Measurements from ENCODE around the gene PTGR3. TPM values are rescaled to one million over a fixed set of nuclear protein-coding genes. Genes with fewer than 3 reads are reported as not detected.
"Not testable (repeated sequence)": the region's sequence is repeated elsewhere in the genome, so short reads cannot be mapped to it uniquely, and the experiment has no call there.

Gene PTGR3
- total and polyA plus RNA-seq, 4 experiments from 2014 or later, result 21.0 to 56.7 (median 42.6) TPM

DNA sequence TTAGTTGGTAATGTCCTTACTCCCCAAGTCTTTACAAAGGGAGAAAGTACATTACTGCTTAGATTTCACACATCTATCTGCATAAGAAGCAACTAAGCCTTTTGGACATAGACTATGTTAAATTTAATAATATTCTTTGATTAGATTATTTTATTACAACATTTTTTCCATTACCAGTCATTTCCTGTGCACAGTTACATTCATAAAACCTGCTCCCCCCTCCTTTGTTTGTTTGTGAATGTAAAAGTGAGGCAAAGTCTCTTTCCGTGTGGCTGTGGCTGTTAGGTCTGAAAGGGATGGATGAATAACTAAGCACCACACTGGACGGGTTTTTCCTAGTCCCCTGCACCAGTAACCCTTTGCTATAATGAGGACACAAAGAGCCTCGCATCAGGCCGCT, 9.6 kb downstream of the PTGR3 start:
- CTCF ChIA-PET (ENCODE audit: partially characterized antibody), result no interaction called here
- H3K9me3 ChIP-seq (ENCODE audit: control insufficient read depth in 1 of 2, low read length in 2 of 2), result no peaks in the 10 kb centered on the region
- H3K36me3 Mint-ChIP-seq, result peaks cover 8 to 31% of the 10 kb centered on the region in 2 donors
- no peak overlapping the region for H3K4me3 ChIP-seq (ENCODE audit: low read length in 2 of 2)
- DNase-seq, result no peak
- peaks cover 13% of the 10 kb centered on the region for H3K4me1 ChIP-seq (ENCODE audit: insufficient read depth, low read length)
- H3K4me3 Mint-ChIP-seq, result peak overlapping the region in 1 of 8 donors; percentile 52
- no peak overlapping the region for H3K27ac ChIP-seq (ENCODE audit: low read depth, low read length)
- no peaks in the 10 kb centered on the region for H3K36me3 ChIP-seq (ENCODE audit: insufficient read depth, low read length)
- peak overlapping the region in 4 of 7 donors; percentile 5 to 60 (median 34) for H3K27ac Mint-ChIP-seq
- H3K4me1 Mint-ChIP-seq, result peaks cover 15 to 59% (median 32%) of the 10 kb centered on the region in 4 donors
- H3K27me3 Mint-ChIP-seq, result no peaks in the 10 kb centered on the region
- intact Hi-C loops (cut with micrococcal nuclease), result no loop called here
- POLR2A ChIA-PET (ENCODE audit: partially characterized antibody), result interaction anchor here (1.1 kb wide), 1 partner anchor 11 kb away, joined by 3 read pairs; no protein-coding TSS in a partner anchor
- H3K27me3 ChIP-seq (ENCODE audit: insufficient read depth, low read length), result no peaks in the 10 kb centered on the region
- no peaks in the 10 kb centered on the region for H3K9me3 Mint-ChIP-seq

DNA sequence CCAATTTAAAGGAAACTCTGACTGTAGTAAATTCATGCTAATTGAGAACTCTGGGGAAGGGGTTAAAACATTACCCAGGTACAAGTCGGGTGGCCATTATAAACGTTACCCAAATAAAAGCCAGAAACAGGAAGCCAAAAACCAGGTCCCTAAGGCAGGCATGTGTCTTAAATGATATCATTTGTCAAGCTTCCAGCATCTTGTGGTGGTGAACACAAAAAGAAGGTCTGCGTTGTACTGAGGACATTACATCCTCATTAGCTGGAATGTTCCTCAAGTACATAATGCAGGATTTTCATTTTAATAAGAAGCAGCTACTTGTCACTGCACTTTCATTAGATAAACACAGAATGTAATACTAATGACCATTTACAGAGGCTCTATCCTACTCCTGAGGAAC, 10.9 kb downstream of the PTGR3 start:
- Histone ChIP-seq H3K36me3 (ENCODE audit: insufficient read depth, low read length) (no peaks in the 10 kb centered on the region), H3K4me3 (ENCODE audit: low read length in 2 of 2) (no peak overlapping the region), H3K4me1 (ENCODE audit: insufficient read depth, low read length) (peaks cover 8% of the 10 kb centered on the region), H3K9me3 (ENCODE audit: control insufficient read depth in 1 of 2, low read length in 2 of 2) (no peaks in the 10 kb centered on the region), H3K27ac (ENCODE audit: low read depth, low read length) (no peak overlapping the region), H3K27me3 (ENCODE audit: insufficient read depth, low read length) (no peaks in the 10 kb centered on the region)
- Mint-ChIP-seq H3K36me3 (peaks cover 8 to 29% of the 10 kb centered on the region in 2 donors), H3K4me3 (peak overlapping the region in 1 of 8 donors; percentile 13), H3K27ac (peak overlapping the region in 4 of 7 donors; percentile 42 to 79 (median 53)), H3K4me1 (peaks cover 15 to 52% (median 35%) of the 10 kb centered on the region in 4 donors), H3K27me3 (no peaks in the 10 kb centered on the region), H3K9me3 (no peaks in the 10 kb centered on the region)
- intact Hi-C loops (cut with micrococcal nuclease), result no loop called here
- POLR2A ChIA-PET (ENCODE audit: partially characterized antibody), result interaction anchor here (0.7 kb wide), 1 partner anchor 12 kb away, joined by 3 read pairs; the partner anchor contains the start of gene TSHZ1
- CTCF ChIA-PET (ENCODE audit: partially characterized antibody), result no interaction called here
- DNase-seq, result no peak

DNA sequence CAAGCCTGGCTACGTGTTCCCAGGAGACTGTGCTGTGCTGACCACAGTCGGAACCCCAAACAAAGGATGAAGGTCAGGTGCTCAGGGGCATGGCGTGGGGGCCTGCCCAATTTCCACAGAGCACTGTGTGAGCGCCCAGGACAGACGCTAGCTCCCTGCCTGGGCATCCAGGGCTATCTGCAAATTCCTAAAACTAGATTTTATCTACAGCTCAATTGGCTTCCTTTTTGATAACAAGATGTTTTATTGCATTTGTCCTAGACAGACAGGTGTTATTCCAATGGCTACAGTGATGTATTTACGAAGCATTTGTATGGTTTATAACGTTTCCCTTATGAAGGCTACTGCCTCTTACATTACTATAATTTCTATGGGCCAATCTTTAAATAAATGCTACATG, 16.0 kb downstream of the PTGR3 start:
- Histone ChIP-seq H3K27ac (ENCODE audit: low read depth, low read length) (no peak overlapping the region), H3K4me3 (ENCODE audit: low read length in 2 of 2) (no peak overlapping the region), H3K36me3 (ENCODE audit: insufficient read depth, low read length) (no peaks in the 10 kb centered on the region), H3K9me3 (ENCODE audit: control insufficient read depth in 1 of 2, low read length in 2 of 2) (no peaks in the 10 kb centered on the region), H3K4me1 (ENCODE audit: insufficient read depth, low read length) (peaks cover 3% of the 10 kb centered on the region), H3K27me3 (ENCODE audit: insufficient read depth, low read length) (no peaks in the 10 kb centered on the region)
- Mint-ChIP-seq H3K27ac (no peak overlapping the region), H3K36me3 (no peaks in the 10 kb centered on the region), H3K9me3 (no peaks in the 10 kb centered on the region), H3K4me3 (no peak overlapping the region), H3K27me3 (no peaks in the 10 kb centered on the region), H3K4me1 (peaks cover 5 to 23% (median 7%) of the 10 kb centered on the region in 4 donors)
- CTCF ChIA-PET (ENCODE audit: partially characterized antibody), result no interaction called here
- POLR2A ChIA-PET (ENCODE audit: partially characterized antibody), result no interaction called here
- no peak for DNase-seq
- intact Hi-C loops (cut with micrococcal nuclease), result no loop called here

- ChIA-PET POLR2A (ENCODE audit: partially characterized antibody) (no interaction called here), CTCF (ENCODE audit: partially characterized antibody) (no interaction called here)
- Mint-ChIP-seq H3K4me3 (no peak overlapping the region), H3K9me3 (no peaks in the 10 kb centered on the region), H3K27ac (no peak overlapping the region), H3K36me3 (no peaks in the 10 kb centered on the region), H3K4me1 (peaks cover 0 to 14% (median under 1%) of the 10 kb centered on the region in 4 donors), H3K27me3 (peaks cover 0 to under 1% of the 10 kb centered on the region in 2 donors)
- H3K4me1 ChIP-seq (ENCODE audit: insufficient read depth, low read length), result no peaks in the 10 kb centered on the region
- H3K27ac ChIP-seq (ENCODE audit: low read depth, low read length), result no peak overlapping the region
- DNase-seq, result no peak
- no peaks in the 10 kb centered on the region for H3K36me3 ChIP-seq (ENCODE audit: insufficient read depth, low read length)
- H3K27me3 ChIP-seq (ENCODE audit: insufficient read depth, low read length), result no peaks in the 10 kb centered on the region
- intact Hi-C loops (cut with micrococcal nuclease), result no loop called here
- no peak overlapping the region for H3K4me3 ChIP-seq (ENCODE audit: low read length in 2 of 2)
- H3K9me3 ChIP-seq (ENCODE audit: control insufficient read depth in 1 of 2, low read length in 2 of 2), result no peaks in the 10 kb centered on the region
Observed at GRCh38 chr18:75189696-75190095, 19.2 kb downstream of the PTGR3 start.

- H3K27me3 ChIP-seq (ENCODE audit: insufficient read depth, low read length); H3K27me3 Mint-ChIP-seq; H3K4me1 ChIP-seq (ENCODE audit: insufficient read depth, low read length); intact Hi-C loops (cut with micrococcal nuclease); H3K27ac Mint-ChIP-seq; H3K36me3 ChIP-seq (ENCODE audit: insufficient read depth, low read length); H3K4me3 Mint-ChIP-seq; H3K9me3 Mint-ChIP-seq; H3K27ac ChIP-seq (ENCODE audit: low read depth, low read length); H3K9me3 ChIP-seq (ENCODE audit: control insufficient read depth in 1 of 2, low read length in 2 of 2); H3K4me1 Mint-ChIP-seq; DNase-seq; H3K4me3 ChIP-seq (ENCODE audit: low read length in 2 of 2); H3K36me3 Mint-ChIP-seq: not testable (repeated sequence)
- ChIA-PET CTCF (ENCODE audit: partially characterized antibody) (interaction anchor here (1.0 kb wide), 1 partner anchor 17 kb away, joined by 3 read pairs; no protein-coding TSS in a partner anchor), POLR2A (ENCODE audit: partially characterized antibody) (interaction anchor here (1.1 kb wide), 1 partner anchor 20 kb away, joined by 3 read pairs; no protein-coding TSS in a partner anchor)
Observed at GRCh38 chr18:75187702-75188101, 21.2 kb downstream of the PTGR3 start.

- peaks cover 0 to 2% of the 10 kb centered on the region in 2 donors for H3K27me3 Mint-ChIP-seq
- no peak overlapping the region for H3K4me3 Mint-ChIP-seq
- Histone ChIP-seq H3K36me3 (ENCODE audit: insufficient read depth, low read length) (no peaks in the 10 kb centered on the region), H3K4me1 (ENCODE audit: insufficient read depth, low read length) (no peaks in the 10 kb centered on the region), H3K4me3 (ENCODE audit: low read length in 2 of 2) (no peak overlapping the region), H3K27me3 (ENCODE audit: insufficient read depth, low read length) (no peaks in the 10 kb centered on the region), H3K27ac (ENCODE audit: low read depth, low read length) (no peak overlapping the region), H3K9me3 (ENCODE audit: control insufficient read depth in 1 of 2, low read length in 2 of 2) (no peaks in the 10 kb centered on the region)
- peaks cover 0 to 2% (median 0%) of the 10 kb centered on the region in 8 donors for H3K9me3 Mint-ChIP-seq
- intact Hi-C loops (cut with micrococcal nuclease), result no loop called here
- ChIA-PET POLR2A (ENCODE audit: partially characterized antibody) (no interaction called here), CTCF (ENCODE audit: partially characterized antibody) (interaction anchor here (0.6 kb wide), 1 partner anchor 680 kb away, joined by 3 read pairs; no protein-coding TSS in a partner anchor)
- no peak overlapping the region for H3K27ac Mint-ChIP-seq
- DNase-seq, result no peak
- no peaks in the 10 kb centered on the region for H3K36me3 Mint-ChIP-seq
- H3K4me1 Mint-ChIP-seq, result no peaks in the 10 kb centered on the region
Observed at GRCh38 chr18:75185460-75185859, 23.5 kb downstream of the PTGR3 start.

DNA sequence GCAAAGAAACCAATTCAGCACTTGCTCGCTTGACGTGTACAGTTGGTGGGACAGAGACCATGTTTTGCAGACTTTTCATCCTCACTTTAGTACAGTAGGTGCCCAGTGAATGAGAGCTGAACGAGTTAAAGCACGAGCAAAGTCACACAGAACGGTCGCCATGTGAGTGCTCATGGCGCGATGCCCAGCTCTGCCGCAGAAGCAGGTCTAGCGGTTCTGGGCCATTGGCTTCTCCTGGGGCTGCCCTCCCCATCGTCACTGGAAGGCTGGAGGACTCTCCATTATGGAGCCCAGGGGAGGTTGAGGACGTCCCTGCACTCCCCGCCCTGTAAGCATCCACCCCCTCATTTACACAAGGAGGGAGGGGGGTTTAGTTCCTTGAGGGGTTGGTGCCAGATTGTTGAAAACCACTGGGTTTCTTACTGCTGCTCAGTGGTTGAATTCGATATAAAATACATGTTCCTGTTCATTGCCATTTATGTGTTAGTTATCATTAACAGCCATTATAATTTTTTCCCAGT, 24.9 kb downstream of the PTGR3 start:
- Histone ChIP-seq H3K27me3 (ENCODE audit: insufficient read depth, low read length) (no peaks in the 10 kb centered on the region), H3K36me3 (ENCODE audit: insufficient read depth, low read length) (no peaks in the 10 kb centered on the region), H3K4me1 (ENCODE audit: insufficient read depth, low read length) (no peaks in the 10 kb centered on the region), H3K9me3 (ENCODE audit: control insufficient read depth in 1 of 2, low read length in 2 of 2) (no peaks in the 10 kb centered on the region), H3K4me3 (ENCODE audit: low read length in 2 of 2) (no peak overlapping the region), H3K27ac (ENCODE audit: low read depth, low read length) (no peak overlapping the region)
- Mint-ChIP-seq H3K4me3 (no peak overlapping the region), H3K27ac (no peak overlapping the region), H3K4me1 (no peaks in the 10 kb centered on the region), H3K9me3 (peaks cover 0 to 2% (median 0%) of the 10 kb centered on the region in 8 donors), H3K36me3 (no peaks in the 10 kb centered on the region), H3K27me3 (peaks cover 0 to 2% of the 10 kb centered on the region in 2 donors)
- ChIA-PET POLR2A (ENCODE audit: partially characterized antibody) (no interaction called here), CTCF (ENCODE audit: partially characterized antibody) (no interaction called here)
- no peak for DNase-seq
- intact Hi-C loops (cut with micrococcal nuclease), result no loop called here
